Endothelial cell of umbilical vein (primary cell): ENCODE data around the gene CADPS. TPM values are rescaled to one million over a fixed set of nuclear protein-coding genes. Genes with fewer than 3 reads are reported as not detected.

Experiments
- BruUV-seq: library from RNA; stranded (reverse); fragments of 400-500 nt; replicated peaks from 2 replicates; lab custom pipeline; 2021; lab: Mats Ljungman, UMichigan
- CTCF ChIA-PET: fragments of 300-600, 350-600 bp; sonication (Branson Sonifier 250); formaldehyde crosslinking; loops from one replicate; lab custom pipeline; 2021; ENCODE audit warnings: antibody characterized with exemption, inconsistent platforms; lab: Charles Lee
- POLR2A ChIA-PET: fragments of 300-600, 350-600 bp; sonication (Branson Sonifier 250); formaldehyde crosslinking; loops from one replicate; lab custom pipeline; 2021; ENCODE audit warnings: antibody characterized with exemption, inconsistent platforms; lab: Charles Lee
- DNase-seq: peaks from one replicate; pipeline ENCODE4 v3.0.0-alpha.2; 2011; ENCODE audit warnings: low read depth, low spot score
- FAIRE-seq: peaks from 2 replicates; lab custom pipeline; 2011; peaks lifted over from hg19 to GRCh38; lab: Jason Lieb, UNC
- H2AFZ ChIP-seq: 2 replicates; pipeline ENCODE4 v1.6.0; 2012; ENCODE audit warnings: low read depth, low read length, control low read depth, inconsistent platforms
- H3K27ac ChIP-seq: 2 replicates; pipeline ENCODE4 v1.5.1; 2011; ENCODE audit warnings: low read depth, mild to moderate bottlenecking, control low read depth, low read length, moderate library complexity; ENCODE audit not compliant: insufficient read depth
- H3K27me3 ChIP-seq, 2 experiments: 2 replicates each; pipeline versions ENCODE4 v1.6.0 to v1.6.1; 2011; ENCODE audit warnings: low read length in 2 of 2, mixed read lengths in 1 of 2; ENCODE audit not compliant: control insufficient read depth in 2 of 2, insufficient read depth in 2 of 2
- H3K36me3 ChIP-seq, 2 experiments: 2 replicates in 1 of 2; 3 replicates in 1 of 2; pipeline ENCODE4 v1.5.1; 2011; ENCODE audit warnings: low read length in 2 of 2, mild to moderate bottlenecking in 1 of 2, moderate library complexity in 1 of 2; ENCODE audit not compliant: control insufficient read depth in 2 of 2, insufficient read depth in 2 of 2; ENCODE audit errors: extremely low read depth in 1 of 2
- H3K4me1 ChIP-seq: 3 replicates; pipeline ENCODE4 v1.5.1; 2011; ENCODE audit warnings: mild to moderate bottlenecking, low read length; ENCODE audit not compliant: control insufficient read depth, insufficient read depth; ENCODE audit errors: extremely low read depth
- H3K4me2 ChIP-seq: 2 replicates; pipeline ENCODE4 v1.6.1; 2011; ENCODE audit warnings: low read length, control low read depth, mixed read lengths; ENCODE audit not compliant: insufficient read depth
- H3K4me3 ChIP-seq, 3 experiments: fragments of 200-600 bp in 1 of 3; sonication (generic), shearing (Covaris generic) in 1 of 3; replicated peaks in 1 of 3; 2 replicates each; pipeline ENCODE4 v1.5.1; 2011 to 2016; ENCODE audit warnings: control low read depth in 3 of 3, low read length in 3 of 3, mild to moderate bottlenecking in 2 of 3, inconsistent platforms in 1 of 3, low read depth in 1 of 3, moderate library complexity in 1 of 3; ENCODE audit not compliant: insufficient read depth in 1 of 3
- H3K79me2 ChIP-seq: 2 replicates; pipeline ENCODE4 v1.6.0; 2012; ENCODE audit warnings: low read length, inconsistent platforms; ENCODE audit not compliant: control insufficient read depth, insufficient read depth
- H3K9ac ChIP-seq: replicated peaks from 2 replicates; pipeline ENCODE3; 2011; ENCODE audit warnings: low read length, control low read depth; ENCODE audit not compliant: insufficient read depth; ENCODE audit errors: extremely low read depth
- H3K9me1 ChIP-seq: replicated peaks from 3 replicates; pipeline ENCODE4 v1.6.0; 2011; ENCODE audit warnings: mild to moderate bottlenecking, low read length; ENCODE audit not compliant: control insufficient read depth, insufficient read depth; ENCODE audit errors: extremely low read depth
- H3K9me3 ChIP-seq: replicated peaks from 2 replicates; pipeline ENCODE4 v1.5.1; 2012; ENCODE audit warnings: low read length, inconsistent platforms; ENCODE audit not compliant: control insufficient read depth, insufficient read depth
- H4K20me1 ChIP-seq: replicated peaks from 2 replicates; pipeline ENCODE3; 2011; ENCODE audit warnings: mild to moderate bottlenecking, low read length; ENCODE audit not compliant: control insufficient read depth, insufficient read depth; ENCODE audit errors: extremely low read depth
- EZH2 ChIP-seq: IDR thresholded peaks from 2 replicates; pipeline ENCODE4 v1.6.1; 2012; ENCODE audit warnings: borderline replicate concordance, low read depth, mild to moderate bottlenecking, moderate library complexity, low read length, inconsistent platforms; ENCODE audit not compliant: severe bottlenecking
- FOS ChIP-seq: IDR thresholded peaks from 2 replicates; pipeline ENCODE4 v1.6.1; 2011; ENCODE audit warnings: mild to moderate bottlenecking, low read length, moderate library complexity, borderline replicate concordance; ENCODE audit not compliant: insufficient read depth
- GATA2 ChIP-seq: IDR thresholded peaks from 2 replicates; pipeline ENCODE4 v1.7.0; 2011; ENCODE audit warnings: low read depth, mild to moderate bottlenecking, moderate library complexity, mixed read lengths, low read length; ENCODE audit not compliant: insufficient read length, insufficient read depth
- JUN ChIP-seq: IDR thresholded peaks from 2 replicates; pipeline ENCODE4 v1.6.1; 2011; ENCODE audit warnings: borderline replicate concordance, low read depth; ENCODE audit not compliant: insufficient read length, insufficient read depth
- MAX ChIP-seq: IDR thresholded peaks from 2 replicates; pipeline ENCODE4 v1.6.1; 2011; ENCODE audit not compliant: insufficient read depth, insufficient read length
- MYC ChIP-seq: IDR thresholded peaks from one replicate; pipeline ENCODE4 v1.6.1; 2011; ENCODE audit warnings: mild to moderate bottlenecking, low read depth, low read length
- POLR2A ChIP-seq: IDR thresholded peaks from 2 replicates; pipeline ENCODE4 v1.6.1; 2012; ENCODE audit warnings: low read depth, mild to moderate bottlenecking, control low read depth, low read length
- POLR2AphosphoS5 ChIP-seq: IDR thresholded peaks from 2 replicates; pipeline ENCODE4 v1.6.1; 2012; ENCODE audit warnings: low read depth, mild to moderate bottlenecking, control low read depth, low read length, moderate library complexity; ENCODE audit not compliant: insufficient read depth
- dilution Hi-C: fragments of 300-500 bp; cut with MboI; formaldehyde crosslinking; loops from one replicate; pipeline ENCODE4 v1.15.0; 2019; ENCODE audit warnings: low sequenced_read_pairs; ENCODE audit not compliant: extremely low pct_ligation_motif_present
- intact Hi-C: fragments of 100-400 bp; cut with micrococcal nuclease; formaldehyde crosslinking; loops from one replicate; pipeline ENCODE4 v1.10.0; 2022
- polyA plus RNA-seq, 4 experiments: library from polyadenylated mRNA; depleted of rRNA in 3 of 4; stranded (reverse) in 3 of 4; unstranded in 1 of 4; fragments of >200 nt; gene quantifications; 2 replicates each; pipeline versions ENCODE4 v1.2.1 to v1.2.3, GENCODE V29; 2011 to 2012; ENCODE audit warnings: missing spikeins in 1 of 4
- total RNA-seq: library from RNA; stranded (reverse); gene quantifications from 2 replicates; pipeline ENCODE4 v1.2.3, GENCODE V29; 2021
- TF ChIP-seq, protein P1 (sequence below), 2 donors: IDR thresholded peaks; 1 replicate in 1 of 2; 2 replicates in 1 of 2; pipeline ENCODE4 v1.5.1; 2011; ENCODE audit warnings: low read length in 2 of 2, mild to moderate bottlenecking in 2 of 2, moderate library complexity in 2 of 2, control low read depth in 1 of 2, inconsistent platforms in 1 of 2, low read depth in 1 of 2; ENCODE audit not compliant: insufficient read depth in 1 of 2; ENCODE audit errors: extremely low read depth in 1 of 2

Gene CADPS
- total and polyA plus RNA-seq, 2 donors (not counting 3 experiments of a cell fraction or from before 2014, with no cell fraction given) = not detected

GRCh38 chr3:62454916-62455315 lies 420.3 kb downstream of the CADPS start:
- TF ChIP-seq JUN (no peak), FOS (no peak), MYC (no peak), MAX (no peak), GATA2 (no peak), POLR2AphosphoS5 (no peak), POLR2A (no peak), EZH2 (no peak)
- TF ChIP-seq, protein P1, sequence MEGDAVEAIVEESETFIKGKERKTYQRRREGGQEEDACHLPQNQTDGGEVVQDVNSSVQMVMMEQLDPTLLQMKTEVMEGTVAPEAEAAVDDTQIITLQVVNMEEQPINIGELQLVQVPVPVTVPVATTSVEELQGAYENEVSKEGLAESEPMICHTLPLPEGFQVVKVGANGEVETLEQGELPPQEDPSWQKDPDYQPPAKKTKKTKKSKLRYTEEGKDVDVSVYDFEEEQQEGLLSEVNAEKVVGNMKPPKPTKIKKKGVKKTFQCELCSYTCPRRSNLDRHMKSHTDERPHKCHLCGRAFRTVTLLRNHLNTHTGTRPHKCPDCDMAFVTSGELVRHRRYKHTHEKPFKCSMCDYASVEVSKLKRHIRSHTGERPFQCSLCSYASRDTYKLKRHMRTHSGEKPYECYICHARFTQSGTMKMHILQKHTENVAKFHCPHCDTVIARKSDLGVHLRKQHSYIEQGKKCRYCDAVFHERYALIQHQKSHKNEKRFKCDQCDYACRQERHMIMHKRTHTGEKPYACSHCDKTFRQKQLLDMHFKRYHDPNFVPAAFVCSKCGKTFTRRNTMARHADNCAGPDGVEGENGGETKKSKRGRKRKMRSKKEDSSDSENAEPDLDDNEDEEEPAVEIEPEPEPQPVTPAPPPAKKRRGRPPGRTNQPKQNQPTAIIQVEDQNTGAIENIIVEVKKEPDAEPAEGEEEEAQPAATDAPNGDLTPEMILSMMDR (IDR thresholded peaks at IDR 0.05; ENCODE audit: extremely low read depth in 1 of 2, insufficient read depth in 1 of 2, low read depth in 1 of 2, low read length in 2 of 2) = no peak
- no peak overlapping the region for H3K4me2 ChIP-seq
- BruUV-seq = no TSS peak
- no peak overlapping the region for H3K27ac ChIP-seq
- no peaks in the 10 kb centered on the region for H3K36me3 ChIP-seq
- H3K9me1 ChIP-seq = no peaks in the 10 kb centered on the region
- no peak overlapping the region for H3K9ac ChIP-seq
- ChIA-PET CTCF (no interaction called here), POLR2A (no interaction called here)
- H3K27me3 ChIP-seq = peaks cover 0 to 3% of the 10 kb centered on the region in 2 experiments
- H3K4me1 ChIP-seq = no peaks in the 10 kb centered on the region
- intact Hi-C loops (no loop called here), dilution Hi-C loops (no loop called here)
- H3K79me2 ChIP-seq = no peaks in the 10 kb centered on the region
- no peak for DNase-seq
- H3K9me3 ChIP-seq = no peaks in the 10 kb centered on the region
- no peak overlapping the region for H2AFZ ChIP-seq
- H3K4me3 ChIP-seq = no peak overlapping the region
- no peaks in the 10 kb centered on the region for H4K20me1 ChIP-seq
- FAIRE-seq = no peak
